Amniotic epithelial cell (primary cell): ENCODE measurements around the gene WSB2.
"Not testable (repeated sequence)": the region's sequence is repeated elsewhere in the genome, so short reads cannot be mapped to it uniquely, and the experiment has no call there.

Source experiments
- DNase-seq: peaks from one replicate; pipeline ENCODE4 v3.0.0-alpha.2; 2010; ENCODE audit warnings: low read depth

The WSB2 gene

DNA sequence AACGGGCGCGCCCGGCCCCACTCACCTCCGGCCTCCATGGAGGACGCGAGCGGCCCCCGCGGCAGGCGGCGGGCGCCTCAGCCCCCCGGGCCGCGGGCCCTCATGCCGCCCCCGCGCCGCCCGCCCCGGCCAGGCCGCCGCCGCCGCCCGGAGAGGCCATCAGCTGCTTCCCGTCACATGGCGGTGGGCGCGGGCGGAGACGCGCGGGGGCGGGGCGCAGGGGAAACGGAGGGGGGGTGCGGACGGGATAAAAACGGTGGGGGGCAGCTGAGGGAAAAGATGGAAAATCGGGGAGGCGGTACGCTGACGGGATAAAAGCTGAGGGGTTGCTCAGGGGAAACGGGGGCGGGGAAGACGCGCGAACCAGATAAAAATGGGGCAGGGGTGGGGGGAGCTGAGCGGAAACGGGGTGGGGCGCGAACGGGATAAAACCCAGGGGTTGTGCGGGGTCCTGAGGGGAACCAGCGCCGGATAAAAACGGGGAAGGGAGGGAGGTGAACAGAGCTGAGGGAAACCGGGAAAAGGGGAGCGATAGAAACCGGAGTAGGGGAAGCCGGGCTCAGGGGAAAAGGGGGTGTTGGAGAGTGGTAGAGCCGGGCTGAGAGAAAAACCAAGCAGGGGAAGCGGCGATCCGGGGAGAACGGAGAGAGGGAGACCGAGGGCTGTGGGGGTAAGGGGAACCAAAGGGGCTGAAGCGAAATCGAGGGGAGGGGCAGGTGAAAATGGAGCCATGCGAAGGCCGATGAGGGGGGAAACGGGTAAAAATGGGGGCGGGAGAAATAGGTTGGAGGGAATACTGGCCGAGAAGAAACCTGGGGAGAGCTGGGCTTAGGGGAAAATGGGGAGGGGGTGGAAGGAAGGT, at the start of gene WSB2:
WSB2 (minus strand) TSS at position 169 of the 862 bp plus-strand sequence; CDS start at position 38, 131 bp downstream.
- peak; percentile 48 for DNase-seq

GRCh38 chr12:118109088-118109487, 48.1 kb upstream of the WSB2 start:
- DNase-seq, result no peak

DNA sequence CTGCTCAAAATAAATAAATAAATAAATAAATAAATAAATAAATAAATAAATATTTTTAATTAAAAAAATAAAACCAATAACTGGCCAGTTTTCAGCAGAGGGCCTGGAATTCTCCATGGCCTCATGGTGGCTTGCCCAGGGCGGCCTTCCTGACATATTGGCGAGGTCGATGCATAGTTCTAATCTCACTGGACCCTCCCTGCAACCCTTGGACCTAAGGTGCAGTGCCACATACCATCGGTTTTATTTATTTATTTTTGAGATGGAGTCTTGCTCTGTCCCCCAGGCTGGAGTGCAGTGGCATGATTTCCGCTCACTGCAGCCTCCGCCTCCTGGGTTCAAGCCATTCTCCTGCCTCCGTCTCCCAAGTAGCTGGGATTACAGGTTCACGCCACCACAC, 46.7 kb upstream of the WSB2 start:
- DNase-seq, result no peak

- DNase-seq, result peak; percentile 15
Measured at GRCh38 chr12:118107011-118107410, 46.0 kb upstream of the WSB2 start.

DNA sequence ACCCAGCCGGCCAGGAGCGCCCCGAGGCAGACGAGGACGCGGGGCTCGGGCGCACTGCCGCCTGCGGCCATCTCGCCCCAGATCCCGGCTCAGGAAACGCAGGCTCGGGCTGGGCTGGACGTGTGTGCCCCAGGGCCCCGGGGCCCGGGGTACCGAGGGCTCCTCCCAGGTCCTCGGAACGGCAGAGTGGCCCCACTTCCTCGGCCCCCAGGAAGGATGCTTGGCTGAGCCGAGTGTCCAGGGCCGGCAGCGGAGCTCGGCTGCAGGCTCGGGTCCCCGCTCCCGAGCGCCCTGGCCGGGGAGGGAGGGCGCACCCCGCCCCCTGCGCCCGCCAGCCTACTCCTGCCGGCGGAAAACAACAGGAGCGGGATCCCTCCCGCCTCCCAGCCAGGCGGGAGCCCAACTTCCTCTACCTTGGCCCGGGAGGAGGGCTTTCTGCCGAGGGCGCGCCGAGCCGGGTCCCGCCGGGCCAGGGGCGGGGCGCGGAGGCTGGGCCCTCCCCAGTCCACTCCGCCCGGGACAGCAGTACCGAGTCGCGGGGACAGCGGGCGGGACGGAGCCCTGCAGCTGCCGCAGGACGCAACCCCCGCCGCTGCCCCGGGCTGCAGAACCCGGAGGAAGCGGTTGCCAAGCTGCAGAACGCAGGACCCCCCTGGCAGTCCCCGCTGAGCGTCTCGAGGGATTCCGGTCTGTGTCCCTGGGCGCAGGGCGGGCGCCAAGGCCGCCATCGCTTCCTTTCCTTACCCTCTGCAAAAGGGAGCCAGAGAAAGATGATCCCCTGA, 42.8 kb upstream of the WSB2 start, which contains the start of gene VSIG10:
VSIG10 (minus strand) TSS at position 411 of the 782 bp plus-strand sequence; CDS start at position 71, 340 bp downstream.
- peak; percentile 37 for DNase-seq

GRCh38 chr12:118103201-118103600, 42.2 kb upstream of the WSB2 start:
- DNase-seq, result no peak

DNA sequence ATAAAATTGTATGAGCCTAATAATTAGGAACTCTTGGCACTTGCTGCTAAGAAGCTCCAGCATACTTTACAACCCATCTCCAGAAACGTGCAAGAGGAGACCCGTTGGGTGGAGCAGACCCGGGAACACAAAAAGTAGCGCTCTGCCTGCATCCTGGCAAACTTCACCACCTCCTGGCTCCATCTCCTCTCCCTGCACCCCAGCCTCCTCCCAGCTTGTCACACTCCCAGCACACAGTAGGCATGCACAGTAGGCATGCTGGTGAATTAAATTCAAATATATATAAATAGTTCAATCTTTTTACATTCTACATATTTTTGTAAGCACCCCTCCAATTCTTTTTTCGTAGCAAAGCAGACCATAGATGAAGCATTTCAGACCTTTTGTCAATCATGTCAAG, 41.6 kb upstream of the WSB2 start:
- no peak for DNase-seq

- peak; percentile 2 for DNase-seq
Measured at GRCh38 chr12:118102070-118102469, 41.1 kb upstream of the WSB2 start.

GRCh38 chr12:118101051-118101450, 40.1 kb upstream of the WSB2 start:
- no peak for DNase-seq

DNA sequence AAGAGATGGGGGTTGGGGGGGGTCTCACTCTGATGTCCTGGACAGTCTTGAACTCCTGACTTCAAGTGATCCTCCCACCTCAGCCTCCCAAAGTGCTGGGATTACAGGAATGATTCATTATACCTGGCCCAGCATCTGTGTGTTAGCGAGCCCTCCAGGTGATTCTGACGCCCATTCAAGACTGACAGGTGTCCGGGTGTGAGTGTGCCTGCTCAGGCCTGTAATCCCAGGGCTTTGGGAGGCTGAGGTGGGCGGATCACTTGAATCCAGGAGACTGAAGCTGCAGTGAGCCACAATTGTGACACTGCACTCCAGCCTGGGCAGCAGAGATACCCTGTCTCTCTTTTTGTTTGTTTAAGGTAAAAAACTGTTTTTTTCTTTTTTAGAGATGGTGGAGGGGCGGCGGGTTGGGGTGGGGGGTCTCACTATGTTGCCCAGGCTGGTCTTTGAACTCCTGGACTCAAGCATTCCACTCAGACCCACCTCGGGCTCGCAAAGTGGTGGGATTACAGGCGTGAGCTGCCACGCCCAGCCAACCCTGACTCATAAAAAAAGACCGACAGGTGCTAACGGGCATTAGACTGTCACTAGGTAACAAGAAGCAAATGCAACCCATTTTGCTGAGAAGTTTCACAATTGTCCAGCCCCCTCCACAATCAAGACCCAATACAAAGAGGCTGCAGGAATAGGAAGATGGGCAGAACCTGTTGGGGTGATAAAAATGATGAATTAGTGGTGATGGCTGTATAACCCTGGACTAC, 38.1 kb upstream of the WSB2 start:
- DNase-seq, result no peak

DNA sequence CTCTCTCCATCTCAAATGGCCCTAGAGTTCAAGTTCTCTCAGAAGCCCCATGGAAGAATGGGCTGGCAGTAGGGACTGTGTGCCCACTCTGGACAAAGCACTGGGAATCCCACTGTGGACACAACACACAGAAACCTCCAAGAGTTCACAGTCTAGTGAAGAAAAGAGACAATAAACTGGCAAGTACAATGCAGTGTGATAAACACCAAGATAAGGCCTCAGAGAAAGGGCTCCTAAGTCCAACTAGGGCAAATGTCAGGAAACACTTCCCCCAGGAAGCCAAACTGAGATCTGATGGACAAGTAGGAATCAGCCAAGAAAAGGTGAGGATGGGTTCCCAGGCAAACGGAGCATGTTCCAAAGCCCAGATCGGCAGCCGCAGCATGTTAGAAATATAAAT, 37.4 kb upstream of the WSB2 start:
- DNase-seq, result no peak

GRCh38 chr12:118094039-118094438, 33.1 kb upstream of the WSB2 start:
- no peak for DNase-seq

GRCh38 chr12:118089782-118090181, 28.8 kb upstream of the WSB2 start:
- no peak for DNase-seq

DNA sequence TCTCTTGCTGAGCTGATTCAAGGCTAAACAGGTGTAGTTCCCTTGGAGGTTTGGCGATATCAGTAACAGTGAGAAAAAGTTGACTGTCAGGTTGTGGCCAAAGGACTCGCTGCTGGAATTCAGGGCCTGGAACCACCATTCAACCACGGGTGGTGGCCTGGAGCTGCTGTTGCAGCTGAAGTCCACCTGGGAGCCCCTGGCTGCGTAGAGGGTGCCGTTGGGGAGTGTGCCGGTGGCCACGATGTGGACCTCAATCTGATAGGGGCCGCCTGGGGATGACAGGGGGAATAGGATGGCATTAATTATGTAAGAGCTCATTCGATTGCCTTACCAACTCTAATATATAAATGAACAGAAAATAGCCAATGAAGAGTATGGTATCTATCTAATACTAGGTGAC, 21.2 kb upstream of the WSB2 start:
- no peak for DNase-seq

GRCh38 chr12:118081521-118081920, 20.5 kb upstream of the WSB2 start:
- DNase-seq, result not testable (repeated sequence)

DNA sequence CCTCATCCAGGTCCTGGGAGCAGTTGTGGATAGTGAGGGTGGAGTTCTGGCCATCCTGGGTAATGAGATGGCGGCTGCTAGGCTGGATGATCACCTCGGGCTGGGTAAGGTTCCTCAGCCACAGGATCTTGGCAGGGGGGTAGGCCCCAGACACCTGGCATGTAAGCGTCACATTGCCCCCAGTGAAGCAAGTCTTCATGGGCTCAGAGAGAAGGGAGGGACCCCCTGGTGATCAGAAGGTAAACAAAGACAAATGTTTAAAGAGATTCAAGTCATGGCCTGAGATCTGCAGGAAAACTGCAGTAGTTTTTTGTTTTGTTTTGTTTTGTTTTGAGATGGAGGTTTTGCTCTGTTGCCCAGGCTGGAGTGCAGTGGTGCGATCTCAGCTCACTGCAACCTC, 12.8 kb upstream of the WSB2 start:
- no peak for DNase-seq

- DNase-seq, result peak; percentile 65
Measured at GRCh38 chr12:118070650-118071049, 9.7 kb upstream of the WSB2 start.

- DNase-seq, result no peak
Measured at GRCh38 chr12:118068445-118068844, 7.5 kb upstream of the WSB2 start.

DNA sequence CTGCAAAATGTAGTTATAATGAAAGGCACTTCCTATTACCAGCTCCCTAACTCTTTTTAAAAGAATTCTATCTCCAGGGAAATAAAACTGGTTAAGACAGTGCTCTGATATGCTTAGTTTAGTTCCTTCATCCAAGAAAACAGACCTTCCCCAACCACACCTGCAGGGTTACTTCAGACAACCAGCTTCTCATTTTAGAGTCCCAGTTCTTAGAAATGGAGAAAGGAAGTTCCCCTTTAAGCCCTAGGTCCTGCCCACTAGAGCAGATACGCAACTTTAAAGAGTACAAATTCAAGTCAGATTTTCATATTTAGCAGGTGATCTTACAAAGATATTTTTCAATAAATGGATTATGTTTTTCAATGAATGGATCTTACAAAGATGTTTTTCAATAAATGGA, 4.4 kb upstream of the WSB2 start:
- no peak for DNase-seq

GRCh38 chr12:118064608-118065007, 3.6 kb upstream of the WSB2 start:
- DNase-seq, result no peak

DNA sequence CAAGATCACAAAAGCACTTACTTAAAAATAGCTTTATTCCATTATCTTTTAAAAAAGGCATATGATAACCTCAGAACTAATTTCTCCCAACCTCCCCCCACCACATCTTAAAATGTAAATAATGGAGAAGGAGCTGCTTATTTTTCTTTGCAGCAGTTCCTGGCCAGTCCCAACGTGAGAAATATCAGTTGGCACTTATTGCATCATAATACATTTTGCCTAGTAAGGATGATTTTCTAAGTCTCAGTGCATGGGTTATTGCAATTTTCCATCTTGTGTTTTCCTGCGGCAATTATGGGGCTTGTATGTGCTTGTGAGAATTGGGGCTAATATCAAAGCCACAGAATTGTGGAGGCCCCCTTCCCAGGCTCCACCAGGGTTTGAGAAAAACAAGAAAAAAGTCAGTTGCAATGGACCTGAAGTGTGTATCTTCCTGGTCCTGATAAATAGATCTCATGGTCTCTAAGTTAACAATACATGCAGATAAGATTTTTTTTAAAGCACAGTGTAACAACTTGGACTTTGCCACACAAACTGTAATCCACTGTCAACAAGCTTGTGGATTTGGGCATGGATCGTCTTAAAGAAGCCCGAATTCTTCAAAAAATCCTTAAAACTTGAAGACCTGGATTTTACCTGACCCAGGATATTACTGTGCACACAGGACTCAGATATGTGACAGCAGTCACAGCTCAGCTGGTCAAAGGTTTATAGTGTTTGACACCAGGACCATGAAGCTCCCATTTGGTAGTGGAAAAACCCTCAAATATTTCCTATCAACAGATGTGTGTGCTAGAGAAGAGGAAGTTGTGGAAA, 2.8 kb upstream of the WSB2 start:
- DNase-seq, result peak; percentile 49
